Stimulated activated CD4-positive, alpha-beta T cell treated with anti-CD3 and anti-CD28 coated beads, Interleukin-1b, Interleukin-23, amount 100 ng/mL, for 1 hour (primary cell): ENCODE results near the gene GJC2.
"Not testable (repeated sequence)": the region's sequence is repeated elsewhere in the genome, so short reads cannot be mapped to it uniquely, and the experiment has no call there.

Source experiments
- DNase-seq, 2 donors: peaks; one replicate each; pipeline ENCODE4 v3.0.0-alpha.2; 2020; ENCODE audit warnings: low read depth in 2 of 2

GJC2 gene

DNA sequence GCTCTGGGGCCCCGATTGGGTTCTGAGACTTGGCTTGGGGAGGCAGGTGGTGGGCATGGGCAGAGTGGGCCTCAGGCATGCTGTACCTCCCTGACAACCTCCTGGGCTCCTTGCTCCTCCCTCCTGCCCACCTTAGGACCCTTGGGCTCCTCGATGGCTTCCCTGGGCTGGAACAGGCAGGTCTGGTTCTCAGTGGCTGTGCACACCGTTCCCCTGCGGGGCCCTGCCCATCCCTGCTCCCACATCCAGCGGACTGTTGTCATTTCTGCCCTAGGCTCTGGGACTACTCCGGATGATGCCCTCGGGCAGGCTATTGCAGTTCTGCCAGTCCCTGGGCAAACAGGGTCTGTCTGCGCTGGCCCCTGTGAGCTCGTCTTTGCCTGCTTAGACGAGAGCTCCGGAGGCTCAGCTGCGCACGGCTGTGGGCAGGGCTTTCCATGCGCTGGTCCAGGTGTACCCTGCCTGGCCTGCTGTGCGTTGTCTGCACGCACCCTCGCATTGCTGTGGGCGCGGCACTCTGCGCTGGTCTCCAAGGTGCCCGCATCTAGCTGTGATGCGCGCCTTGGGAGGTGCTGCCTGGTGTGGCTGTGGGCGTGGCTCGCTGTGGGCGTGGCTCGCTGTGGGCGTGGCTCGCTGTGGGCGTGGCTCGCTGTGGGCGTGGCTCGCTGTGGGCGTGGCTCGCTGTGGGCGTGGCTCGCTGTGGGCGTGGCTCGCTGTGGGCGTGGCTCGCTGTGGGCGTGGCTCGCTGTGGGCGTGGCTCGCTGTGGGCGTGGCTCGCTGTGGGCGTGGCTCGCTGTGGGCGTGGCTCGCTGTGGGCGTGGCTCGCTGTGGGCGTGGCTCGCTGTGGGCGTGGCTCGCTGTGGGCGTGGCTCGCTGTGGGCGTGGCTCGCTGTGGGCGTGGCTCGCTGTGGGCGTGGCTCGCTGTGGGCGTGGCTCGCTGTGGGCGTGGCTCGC, 24.1 kb downstream of the GJC2 start:
- DNase-seq = not testable (repeated sequence)

DNA sequence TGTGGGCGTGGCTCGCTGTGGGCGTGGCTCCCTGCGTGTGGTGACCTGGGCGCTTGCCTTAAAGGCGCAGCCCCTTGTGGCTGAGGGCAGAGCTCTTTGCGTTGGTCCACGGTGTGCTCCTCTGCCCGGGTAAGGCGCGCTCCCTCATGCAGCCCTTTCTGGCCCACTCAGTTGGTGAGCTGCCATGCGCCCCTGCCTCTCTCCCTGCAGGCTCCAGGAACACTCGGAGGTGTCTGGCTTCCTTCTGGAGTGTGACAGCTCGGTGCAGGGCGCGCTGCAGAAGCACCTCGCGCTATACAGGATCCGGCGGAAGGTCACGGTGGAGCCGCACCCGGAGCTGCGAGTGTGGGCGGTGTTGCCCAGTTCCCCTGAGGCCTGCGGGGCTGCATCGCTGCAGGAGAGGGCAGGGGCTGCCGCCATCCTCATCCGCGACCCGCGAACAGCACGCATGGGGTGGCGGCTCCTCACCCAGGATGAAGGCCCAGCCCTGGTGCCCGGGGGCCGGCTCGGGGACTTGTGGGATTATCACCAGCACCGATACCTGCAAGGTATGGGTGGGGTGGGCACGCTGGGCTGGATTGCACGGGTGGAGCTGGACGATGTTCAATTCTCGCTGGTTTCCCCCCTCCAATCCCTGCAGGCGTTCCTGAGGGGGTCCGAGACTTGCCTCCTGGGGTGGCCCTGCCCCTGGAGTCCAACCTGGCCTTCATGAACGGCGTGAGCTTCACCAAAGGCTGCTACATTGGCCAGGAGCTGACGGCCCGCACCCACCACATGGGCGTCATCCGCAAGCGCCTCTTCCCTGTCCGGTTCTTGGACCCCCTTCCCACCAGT, 25.0 kb downstream of the GJC2 start:
- DNase-seq = no peak

DNA sequence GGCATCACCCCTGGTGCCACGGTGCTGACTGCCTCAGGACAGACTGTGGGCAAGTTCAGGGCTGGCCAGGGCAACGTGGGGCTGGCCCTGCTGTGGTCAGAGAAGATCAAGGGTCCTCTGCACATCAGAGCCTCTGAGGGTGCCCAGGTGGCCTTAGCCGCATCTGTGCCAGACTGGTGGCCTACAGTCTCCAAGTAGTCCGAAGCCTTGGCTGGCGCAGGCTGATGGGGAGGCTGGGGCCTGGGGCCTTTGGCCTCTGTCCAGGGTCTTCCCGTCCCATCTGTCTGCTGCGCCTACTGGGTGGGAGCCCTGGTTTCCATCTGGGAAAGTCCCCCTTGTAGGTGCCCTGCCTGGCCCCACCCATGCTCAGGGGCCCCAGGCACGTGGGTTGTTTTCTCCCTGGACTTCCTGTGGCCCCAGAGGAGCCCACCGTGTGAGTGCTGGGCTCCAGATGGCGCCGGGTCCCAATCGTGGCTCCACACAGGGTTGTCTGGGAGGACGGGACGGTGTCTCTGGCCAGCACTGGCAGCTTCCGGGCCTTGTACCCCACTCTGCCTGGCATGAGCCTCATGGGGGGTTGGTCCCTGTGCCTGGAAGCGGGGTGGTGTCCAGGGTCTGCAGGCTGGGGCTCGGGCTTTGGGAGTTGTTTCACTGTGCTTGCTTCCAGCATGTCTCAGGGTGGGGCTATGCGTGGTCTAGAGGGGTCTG, 25.7 kb downstream of the GJC2 start:
- DNase-seq = no peak

DNA sequence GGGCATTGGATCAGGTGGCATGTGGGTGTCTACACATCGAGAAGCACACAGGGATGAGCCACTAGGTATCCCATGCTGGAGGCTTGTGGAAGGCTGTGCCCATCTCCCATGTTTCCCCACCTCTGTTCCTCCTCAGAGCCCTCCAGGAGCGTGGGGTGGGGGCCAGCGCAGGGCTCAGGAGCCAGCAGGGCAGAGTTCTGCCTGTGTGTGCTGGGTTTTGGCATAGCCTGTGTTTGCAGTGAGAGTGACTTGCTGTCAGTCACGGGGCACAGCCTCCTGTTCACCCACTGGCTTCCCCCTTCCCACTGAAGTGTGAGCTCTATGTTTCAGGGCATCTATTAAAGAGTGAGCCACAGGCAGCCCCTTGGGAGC, 26.3 kb downstream of the GJC2 start:
- no peak for DNase-seq

DNA sequence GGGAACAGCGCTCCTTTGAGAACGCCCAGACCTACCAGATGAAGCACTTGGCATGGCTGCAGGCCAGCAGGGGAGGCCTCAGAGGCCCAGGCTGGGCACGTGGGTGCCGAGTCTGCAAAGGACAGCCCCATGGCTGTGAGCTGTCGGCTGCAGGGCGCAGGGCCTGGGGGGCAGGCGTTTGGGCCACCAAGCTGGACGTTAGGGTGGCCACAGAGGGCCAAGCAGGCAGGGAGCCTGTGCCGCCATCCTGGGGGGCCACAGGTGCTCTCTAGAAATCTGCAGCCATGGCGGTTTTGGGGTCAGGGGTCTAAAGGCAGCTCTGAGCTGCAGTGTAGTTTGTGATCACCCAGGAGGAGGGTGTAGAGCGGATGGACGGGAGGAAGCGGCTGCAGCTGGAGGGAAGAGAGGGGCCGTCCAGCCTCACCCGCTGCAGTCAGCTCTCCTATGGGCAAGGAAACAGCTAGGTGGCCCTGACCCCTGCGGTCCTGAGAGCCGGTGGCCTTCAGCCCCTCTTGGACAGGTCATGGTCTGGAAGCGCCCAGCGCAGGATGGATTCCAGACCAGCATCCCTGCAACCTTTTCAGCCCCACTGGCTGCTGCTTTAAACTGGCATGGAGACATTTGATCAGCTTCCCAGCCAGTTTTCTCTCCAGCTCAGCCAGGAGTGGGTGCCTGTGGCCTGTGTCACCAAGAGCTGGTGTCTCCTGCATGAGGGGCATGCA, 26.9 kb downstream of the GJC2 start:
- DNase-seq = no peak

DNA sequence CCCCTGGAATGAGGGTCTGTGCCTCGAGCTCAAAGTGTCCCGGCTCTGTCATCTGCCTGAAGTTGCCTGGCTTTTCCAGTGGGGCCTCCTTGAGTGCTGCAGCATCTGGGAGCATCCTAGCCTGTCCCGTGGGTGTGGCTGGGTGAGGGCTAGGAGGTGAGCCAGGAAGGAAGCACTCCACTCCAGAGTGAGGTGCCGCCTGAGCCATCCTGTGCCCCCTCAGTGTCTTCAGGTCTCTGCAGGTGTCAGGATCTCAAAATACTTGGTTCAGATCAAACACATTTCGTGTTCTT, 27.4 kb downstream of the GJC2 start:
- no peak for DNase-seq

DNA sequence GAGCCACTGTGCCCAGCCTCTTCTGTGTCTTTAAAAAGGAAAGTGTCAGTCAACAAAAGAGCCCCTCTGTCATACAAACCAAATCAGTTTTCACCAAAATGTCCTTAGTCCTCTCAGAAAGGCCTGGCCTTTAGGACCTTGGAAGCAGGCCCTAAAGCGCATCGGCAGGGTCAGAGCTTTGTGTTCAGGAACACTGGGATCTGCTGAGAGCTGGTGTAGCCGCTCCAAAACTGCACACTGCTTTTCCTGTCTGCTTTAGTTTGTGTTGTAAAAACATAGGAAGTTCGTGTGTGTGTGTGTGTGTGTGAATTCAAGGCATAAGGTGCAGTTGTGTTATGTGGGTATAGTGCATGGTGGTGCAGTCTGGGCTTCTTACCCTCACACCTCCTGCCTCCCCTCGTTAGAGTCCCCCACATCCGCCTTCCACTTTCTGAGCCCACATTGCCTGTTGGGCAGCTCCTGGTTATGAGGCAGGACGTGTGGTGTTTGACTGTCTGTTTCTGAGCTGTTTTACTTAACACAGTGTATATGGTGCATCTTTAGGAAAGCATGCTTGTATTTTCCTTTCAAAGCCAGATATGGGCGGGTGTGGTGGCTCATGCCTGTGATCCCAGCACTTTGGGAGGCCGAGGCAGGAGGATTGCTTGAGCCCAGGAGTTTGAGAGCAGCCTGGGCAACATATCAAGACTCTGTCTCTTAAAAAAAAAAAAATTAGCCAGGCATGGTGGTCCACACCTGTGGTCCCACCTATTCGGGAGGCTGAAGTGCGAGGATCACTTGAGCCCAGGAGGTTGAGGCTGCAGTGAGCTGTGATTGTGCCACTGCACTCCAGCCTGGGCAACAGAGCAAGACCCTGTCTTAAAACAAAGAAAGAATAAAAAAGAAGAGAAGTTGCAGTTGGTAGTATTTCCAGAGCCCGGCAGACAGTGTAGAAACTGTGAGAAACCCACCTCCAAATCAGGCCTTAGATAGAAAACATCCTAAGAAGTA, 28.3 kb downstream of the GJC2 start:
- no peak for DNase-seq

DNA sequence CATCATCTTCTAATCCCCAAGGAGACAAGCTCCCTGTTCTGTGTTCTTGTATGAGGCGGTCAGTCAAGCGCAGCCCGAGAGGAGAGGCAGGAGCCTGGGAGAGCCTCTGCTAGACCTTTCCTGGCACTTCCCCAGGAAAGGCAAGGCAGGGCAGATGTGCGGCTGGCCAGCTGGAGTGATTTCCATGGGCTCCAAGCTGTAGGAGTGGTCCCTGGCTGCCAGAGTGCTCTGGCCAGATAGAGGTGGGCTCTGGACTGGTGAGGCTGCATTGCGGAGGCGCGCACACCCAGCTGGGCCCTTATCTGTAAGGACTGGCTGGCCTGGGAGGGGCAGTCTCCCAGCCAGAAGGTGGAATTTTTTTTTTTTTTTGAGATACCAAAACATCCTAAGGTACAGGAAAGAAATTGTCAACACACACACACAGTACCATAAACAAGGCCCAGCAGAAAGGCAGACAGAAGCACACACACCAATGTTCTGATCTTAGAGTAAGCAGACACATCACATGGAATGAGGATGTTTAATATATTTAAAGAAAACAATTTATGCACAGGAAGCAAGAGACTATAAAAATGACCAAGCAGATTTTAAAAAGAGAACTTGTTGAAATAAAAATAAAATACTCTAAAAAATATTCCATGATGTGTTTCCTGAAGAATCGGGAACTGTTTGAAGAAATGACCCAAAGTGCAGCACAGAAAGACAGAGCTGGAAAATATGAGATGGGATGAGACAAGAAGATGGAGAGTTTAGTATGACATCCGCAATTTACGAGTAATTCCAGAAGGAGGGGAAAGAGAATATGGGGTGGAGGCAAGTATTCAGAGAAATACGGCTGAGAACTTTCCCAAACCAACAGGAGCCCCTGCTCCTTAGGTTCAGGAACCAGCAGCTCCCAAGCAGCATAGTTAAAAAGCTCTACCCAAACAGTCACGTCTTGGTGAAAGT, 29.3 kb downstream of the GJC2 start:
- no peak for DNase-seq

DNA sequence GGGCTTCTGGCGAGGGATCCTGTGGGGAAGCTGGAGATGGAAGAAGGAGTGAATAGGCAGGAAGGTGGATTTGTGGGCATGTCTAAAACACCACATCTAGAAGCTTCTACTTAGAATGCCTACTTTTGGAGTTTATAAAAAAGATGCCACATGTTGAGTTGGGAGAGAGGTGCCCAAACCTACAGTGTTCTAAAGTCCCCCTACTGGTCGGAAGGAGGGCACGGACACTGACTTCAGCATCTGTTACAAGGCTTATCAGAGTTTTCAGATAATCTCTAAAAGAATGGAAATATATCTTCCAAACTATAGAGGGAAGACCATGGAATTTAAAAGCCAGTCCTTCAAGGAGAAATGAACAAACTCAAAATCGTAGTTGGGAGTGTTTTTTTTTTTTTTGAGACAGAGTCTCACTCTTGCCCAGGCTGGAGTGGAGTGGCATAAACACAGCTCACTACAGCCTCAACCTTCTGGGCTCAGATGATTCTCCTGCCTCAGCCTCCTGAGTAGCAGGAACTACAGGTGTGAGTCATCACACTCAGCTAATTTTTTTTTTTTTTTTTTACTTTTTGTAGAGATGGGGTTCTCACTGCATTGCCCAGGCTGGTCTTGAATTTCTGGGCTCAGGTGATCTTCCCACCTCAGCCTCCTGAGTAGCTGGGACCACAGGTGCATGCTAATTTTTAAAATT, 30.7 kb downstream of the GJC2 start:
- no peak for DNase-seq

DNA sequence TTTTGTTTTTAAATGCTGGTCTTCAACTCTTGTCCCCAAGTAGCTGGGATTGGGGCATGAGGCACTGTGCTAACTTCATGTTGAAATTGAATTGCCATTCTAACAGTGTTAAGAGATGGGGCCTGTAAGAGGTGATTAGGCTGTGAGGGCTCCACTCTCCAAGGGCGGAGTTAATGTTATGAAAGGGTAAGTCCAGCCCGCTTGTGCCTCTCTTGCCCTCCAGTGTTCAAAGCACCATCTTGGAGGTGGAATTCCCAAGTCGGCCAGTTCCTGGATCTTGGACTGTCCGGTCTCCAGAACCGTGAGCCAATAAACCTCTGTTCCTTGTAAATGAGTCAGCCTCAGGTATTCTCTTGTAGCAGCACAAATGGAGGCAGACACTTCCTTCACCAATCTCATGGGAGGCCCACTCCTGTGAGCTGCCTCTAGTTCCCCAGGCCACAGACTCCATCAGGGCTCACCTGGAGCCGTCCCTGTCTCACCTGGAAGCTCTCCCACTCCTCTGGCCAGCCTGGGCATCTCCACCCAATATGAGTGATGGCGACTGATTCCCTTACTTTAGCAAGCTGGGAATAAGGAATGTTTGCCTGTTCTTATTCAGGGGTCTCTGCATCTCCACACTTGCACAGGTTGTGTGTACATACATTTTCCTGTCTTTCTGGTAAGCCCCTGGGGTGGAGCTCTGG, 31.4 kb downstream of the GJC2 start:
- no peak for DNase-seq

DNA sequence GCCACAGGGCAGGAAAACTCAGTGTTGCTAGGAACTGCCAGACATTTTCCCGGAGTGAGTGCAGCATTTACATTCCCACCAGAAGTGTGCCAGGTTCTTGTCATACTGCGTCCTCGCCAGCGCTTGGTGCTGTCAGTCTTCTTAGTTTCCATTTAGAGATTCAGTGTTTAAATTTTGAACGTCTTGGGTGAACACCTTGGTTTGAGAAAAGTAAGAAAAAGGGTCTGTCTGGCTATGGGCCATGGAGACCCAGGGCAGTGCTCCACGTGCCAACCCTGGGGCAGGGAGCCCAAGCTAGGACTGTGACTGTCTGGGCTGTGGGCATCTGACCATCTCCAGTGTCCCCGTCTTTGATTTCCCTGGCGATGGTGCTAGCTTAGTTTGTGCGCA, 31.9 kb downstream of the GJC2 start:
- no peak for DNase-seq

DNA sequence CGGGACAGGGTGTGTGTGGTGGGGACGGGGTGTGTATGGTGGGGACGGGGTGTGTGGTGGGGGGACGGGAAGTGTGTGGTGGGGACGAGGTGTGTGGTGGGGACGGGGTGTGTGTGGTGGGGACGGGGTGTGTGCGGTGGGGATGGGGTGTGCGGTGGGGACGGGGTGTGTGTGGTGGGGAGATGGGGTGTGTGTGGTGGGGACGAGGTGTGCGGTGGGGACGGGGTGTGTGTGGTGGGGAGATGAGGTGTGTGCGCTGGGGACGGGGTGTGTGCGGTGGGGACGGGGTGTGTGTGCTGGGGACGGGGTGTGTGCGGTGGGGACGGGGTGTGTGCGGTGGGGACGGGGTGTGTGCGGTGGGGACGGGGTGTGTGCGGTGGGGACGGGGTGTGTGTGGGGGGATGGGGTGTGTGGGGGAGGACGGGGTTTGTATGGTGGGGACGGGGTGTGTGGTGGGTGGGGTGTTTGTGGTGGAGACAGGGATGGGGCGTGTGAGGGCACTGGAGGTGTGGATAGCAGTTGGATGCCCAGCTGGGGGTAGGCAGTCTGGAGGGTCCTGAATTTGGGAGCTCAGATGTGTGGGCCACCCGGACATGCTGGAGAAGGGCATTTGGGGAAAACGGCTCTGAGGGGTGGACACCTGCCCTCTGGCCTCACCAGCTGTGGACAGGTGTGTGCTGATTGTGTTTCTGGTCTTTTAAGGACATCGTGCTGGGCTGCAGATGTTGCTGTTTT, 32.7 kb downstream of the GJC2 start:
- no peak for DNase-seq

DNA sequence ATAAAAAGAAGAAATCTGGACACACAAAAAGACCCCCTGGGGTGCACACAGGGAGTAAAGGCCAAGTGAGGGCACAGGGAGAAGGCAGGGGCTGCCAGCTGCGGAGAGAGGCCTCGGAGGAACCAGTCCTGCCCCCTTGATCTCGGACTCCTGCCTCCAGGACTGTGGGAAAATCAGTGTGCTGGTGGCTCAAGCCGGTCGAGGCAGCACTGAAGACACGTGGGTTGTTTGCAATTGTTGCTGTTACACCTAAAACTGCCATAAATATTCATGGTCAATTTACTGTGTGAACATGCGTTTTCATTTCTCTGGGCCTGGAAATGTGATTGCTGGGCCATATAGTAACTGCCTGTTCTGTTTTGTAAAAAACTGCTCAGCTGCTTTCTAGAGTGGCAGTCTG, 34.4 kb downstream of the GJC2 start:
- no peak for DNase-seq

DNA sequence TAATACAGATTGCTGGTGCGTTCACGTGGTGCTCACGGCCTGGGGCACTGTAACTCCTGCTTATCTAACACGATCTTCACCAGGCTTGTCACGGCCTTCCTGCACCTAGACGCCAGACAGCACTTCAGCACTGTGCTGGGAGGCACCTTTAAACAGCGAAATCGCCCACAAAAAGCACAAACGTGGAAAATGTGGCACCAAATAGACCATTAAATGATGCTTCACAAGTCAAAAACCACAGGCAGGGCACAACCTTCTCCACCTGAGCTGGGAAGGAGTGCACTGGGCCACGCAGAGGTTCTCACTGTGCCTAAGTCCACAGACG, 35.9 kb downstream of the GJC2 start:
- DNase-seq = no peak

DNA sequence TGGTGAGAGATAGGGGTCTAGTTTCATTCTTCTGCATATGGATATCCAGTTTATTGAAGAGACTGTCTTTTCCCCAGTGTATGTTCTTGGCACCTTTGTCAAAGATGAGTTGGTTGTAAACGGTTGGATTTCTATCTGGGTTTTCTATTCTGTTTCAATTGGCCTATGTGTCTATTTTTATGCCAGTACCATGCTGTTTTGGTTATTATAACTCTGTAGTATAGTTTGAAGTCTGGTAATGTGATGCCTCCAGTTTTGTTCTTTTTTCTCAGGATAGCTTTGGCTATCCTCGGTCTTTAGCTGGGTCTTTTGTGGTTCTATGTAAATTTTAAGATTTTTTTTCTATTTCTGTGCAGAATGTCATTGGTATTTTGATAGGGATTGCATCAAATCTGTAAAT, 38.5 kb downstream of the GJC2 start:
- DNase-seq = not testable (repeated sequence)

DNA sequence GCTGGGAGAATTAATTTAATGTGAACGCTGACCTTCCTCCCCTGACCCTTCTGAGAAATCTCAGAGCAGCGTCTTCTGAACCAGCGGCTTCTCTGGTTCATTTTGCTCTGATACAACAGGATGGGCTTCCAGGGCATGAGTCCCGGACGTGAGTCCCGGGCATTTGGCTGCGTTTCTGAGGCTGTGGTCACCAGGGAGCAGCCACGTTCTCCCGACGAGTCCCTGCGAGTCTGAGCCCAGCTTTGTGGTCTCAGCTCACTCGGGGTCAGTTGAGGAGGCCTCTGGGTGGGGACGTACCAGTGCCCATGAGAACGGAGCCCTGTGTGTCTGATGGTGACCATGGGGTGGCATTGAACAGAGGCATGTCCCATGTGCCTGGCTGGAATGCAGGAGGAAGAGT, 40.5 kb downstream of the GJC2 start:
- no peak for DNase-seq

DNA sequence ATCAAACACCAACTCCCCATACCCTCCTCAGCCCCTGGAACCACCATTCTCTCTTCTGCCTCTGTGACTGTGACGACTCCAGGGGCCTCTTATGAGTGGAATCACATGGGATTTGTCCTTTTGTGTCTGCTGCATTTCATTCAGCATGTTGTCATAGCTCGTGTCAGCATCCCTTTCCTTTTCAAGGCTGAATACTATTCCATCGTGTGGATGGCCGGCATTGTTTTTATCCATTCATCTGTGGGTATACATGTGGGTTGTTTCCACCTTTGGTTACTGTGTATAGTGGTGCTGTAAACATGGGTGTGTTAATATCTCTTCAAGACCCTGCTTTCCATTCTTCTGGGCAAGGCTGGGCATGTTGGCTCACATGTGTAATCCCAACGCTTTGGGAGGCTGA, 41.0 kb downstream of the GJC2 start:
- no peak for DNase-seq

DNA sequence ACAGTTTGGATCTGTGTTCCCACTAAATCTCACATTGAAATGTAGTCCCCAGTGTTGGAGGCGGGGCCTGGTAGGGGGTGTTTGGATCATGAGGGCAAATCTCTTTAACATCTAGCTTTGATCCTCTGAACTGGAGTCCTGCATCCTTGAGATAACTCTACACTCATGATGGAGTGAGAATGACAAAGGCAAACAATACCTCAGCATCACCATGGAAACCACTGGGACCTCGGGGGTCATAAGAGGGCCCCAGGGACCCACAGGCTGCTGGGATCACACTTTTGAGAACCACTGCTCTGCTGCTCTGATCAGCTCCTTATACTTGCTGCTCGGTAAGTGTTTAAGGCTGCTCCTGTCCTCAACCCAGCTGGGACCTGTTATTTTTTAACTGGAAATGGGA, 44.7 kb downstream of the GJC2 start:
- no peak for DNase-seq
